Measurements from ENCODE around the gene CEP63. TPM values are rescaled to one million over a fixed set of nuclear protein-coding genes. Genes with fewer than 3 reads are reported as not detected.
A peak's percentile ranks its signal among the peaks of the same experiment; 100 is the strongest.

CEP63 gene
- total and polyA plus RNA-seq, 9 of the 15 experiments (the other 6 are each of a cell fraction or from before 2014, with no cell fraction given): 5.1 to 17.8 (median 10.6) TPM

DNA sequence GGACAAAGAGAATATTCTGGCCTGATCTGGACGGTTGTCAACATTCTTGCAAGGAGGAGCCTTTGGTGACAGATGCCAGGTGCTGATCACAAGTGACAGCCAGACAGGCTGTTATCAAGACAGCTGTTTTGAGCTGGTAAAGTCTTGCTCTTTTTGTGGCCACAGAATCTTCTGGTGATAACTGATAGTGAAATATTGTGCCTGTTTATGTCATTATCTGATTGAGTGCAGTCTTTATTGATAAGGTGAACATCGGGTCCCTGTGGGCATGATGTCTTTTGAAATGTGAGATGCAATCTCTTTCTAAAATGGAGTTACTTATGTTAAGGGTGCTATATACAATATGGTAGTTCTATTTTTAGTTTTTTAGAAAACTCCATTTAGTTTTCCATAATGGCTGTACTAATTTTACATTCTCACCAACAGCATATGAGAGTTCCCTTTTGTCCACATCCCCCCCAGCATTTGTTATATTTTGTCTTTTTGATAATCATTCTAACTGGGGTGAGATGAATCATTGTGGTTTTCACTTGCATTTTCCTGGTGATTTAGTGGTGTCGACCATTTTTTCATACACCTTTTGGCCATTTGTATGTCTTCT lies 10.7 kb downstream of the CEP63 start (continued):
- peak; percentile 98 for TF ChIP-seq ZNF592 (IDR thresholded peaks at IDR 0.05)
- TF ChIP-seq NFATC3 (IDR thresholded peaks at IDR 0.05): no peak
- peak; percentile 97 for TF ChIP-seq ZNF644 (tag; IDR thresholded peaks at IDR 0.05; ENCODE audit: low read depth)
- peak; percentile 92 for TF ChIP-seq ZNF589 (CRISPR knock-in tag; IDR thresholded peaks at IDR 0.05; ENCODE audit: low read depth)
- no peak for TF ChIP-seq USF2 (CRISPR knock-in tag; IDR thresholded peaks at IDR 0.05)
- 0 out of 2 replicates have a peak, but pooled peaks have one; percentile 9 for TF ChIP-seq ZNF695 (CRISPR knock-in tag; IDR thresholded peaks at IDR 0.05)
- peak; percentile 83 for TF ChIP-seq FOXM1 (IDR thresholded peaks at IDR 0.05; ENCODE audit: low read depth)
- no peak for TF ChIP-seq FOXM1 (CRISPR knock-in tag; IDR thresholded peaks at IDR 0.05; ENCODE audit: low read depth)
- TF ChIP-seq SMAD4 (CRISPR knock-in tag; conservative IDR thresholded peaks at IDR 0.05): peak; percentile 92
- peak in 1 of 2 experiments; percentile 32; a peak in 1 of 4 replicates for TF ChIP-seq FOXA3 (CRISPR knock-in tag; conservative IDR thresholded peaks at IDR 0.05 in 1 of 2, IDR thresholded peaks at IDR 0.05 in 1 of 2)
- peak; percentile 95 for TF ChIP-seq DMBX1 (CRISPR knock-in tag; IDR thresholded peaks at IDR 0.05; ENCODE audit: borderline replicate concordance)
- TF ChIP-seq NRF1 (conservative IDR thresholded peaks at IDR 0.05 in 1 of 2, IDR thresholded peaks at IDR 0.05 in 1 of 2): no peak
- TF ChIP-seq ZNF174 (CRISPR knock-in tag; IDR thresholded peaks at IDR 0.05): no peak
- peak; percentile 90 for TF ChIP-seq ZNF668 (CRISPR knock-in tag; IDR thresholded peaks at IDR 0.05)
- TF ChIP-seq GTF2E2 (tag; IDR thresholded peaks at IDR 0.05): peak; percentile 35; the same call in 1 of the 2 replicates
- peak; percentile 92 for TF ChIP-seq TCF3 (CRISPR knock-in tag; IDR thresholded peaks at IDR 0.05)
- no peak for TF ChIP-seq TOE1 (IDR thresholded peaks at IDR 0.05; ENCODE audit: borderline replicate concordance)
- no peak for TF ChIP-seq TOE1 (CRISPR knock-in tag; IDR thresholded peaks at IDR 0.05; ENCODE audit: borderline replicate concordance, low read depth)
- TF ChIP-seq, protein P1, sequence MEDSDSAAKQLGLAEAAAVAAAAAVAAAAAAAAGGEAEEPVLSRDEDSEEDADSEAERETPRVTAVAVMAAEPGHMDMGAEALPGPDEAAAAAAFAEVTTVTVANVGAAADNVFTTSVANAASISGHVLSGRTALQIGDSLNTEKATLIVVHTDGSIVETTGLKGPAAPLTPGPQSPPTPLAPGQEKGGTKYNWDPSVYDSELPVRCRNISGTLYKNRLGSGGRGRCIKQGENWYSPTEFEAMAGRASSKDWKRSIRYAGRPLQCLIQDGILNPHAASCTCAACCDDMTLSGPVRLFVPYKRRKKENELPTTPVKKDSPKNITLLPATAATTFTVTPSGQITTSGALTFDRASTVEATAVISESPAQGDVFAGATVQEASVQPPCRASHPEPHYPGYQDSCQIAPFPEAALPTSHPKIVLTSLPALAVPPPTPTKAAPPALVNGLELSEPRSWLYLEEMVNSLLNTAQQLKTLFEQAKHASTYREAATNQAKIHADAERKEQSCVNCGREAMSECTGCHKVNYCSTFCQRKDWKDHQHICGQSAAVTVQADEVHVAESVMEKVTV (CRISPR knock-in tag; IDR thresholded peaks at IDR 0.05): peak; percentile 22; the same call in 1 of the 2 replicates
- 0 out of 4 replicates have a peak, but pooled peaks of 1 of the 2 experiments have one; percentile 36 for TF ChIP-seq NONO (IDR thresholded peaks at IDR 0.05; ENCODE audit: low read depth in 2 of 2, low read length in 1 of 2)
- peak; percentile 64 for TF ChIP-seq HES1 (IDR thresholded peaks at IDR 0.05; ENCODE audit: low read depth)
